ENCODE measurements around the gene ZFP91. TPM values are rescaled to one million over a fixed set of nuclear protein-coding genes. Genes with fewer than 3 reads are reported as not detected.

ZFP91 gene
- total RNA-seq, 2 experiments from 2014 or later, result 37.2 to 38.0 TPM

GRCh38 chr11:58652726-58653280 lies 73.9 kb downstream of the ZFP91 start:
- TF ChIP-seq, protein P1, sequence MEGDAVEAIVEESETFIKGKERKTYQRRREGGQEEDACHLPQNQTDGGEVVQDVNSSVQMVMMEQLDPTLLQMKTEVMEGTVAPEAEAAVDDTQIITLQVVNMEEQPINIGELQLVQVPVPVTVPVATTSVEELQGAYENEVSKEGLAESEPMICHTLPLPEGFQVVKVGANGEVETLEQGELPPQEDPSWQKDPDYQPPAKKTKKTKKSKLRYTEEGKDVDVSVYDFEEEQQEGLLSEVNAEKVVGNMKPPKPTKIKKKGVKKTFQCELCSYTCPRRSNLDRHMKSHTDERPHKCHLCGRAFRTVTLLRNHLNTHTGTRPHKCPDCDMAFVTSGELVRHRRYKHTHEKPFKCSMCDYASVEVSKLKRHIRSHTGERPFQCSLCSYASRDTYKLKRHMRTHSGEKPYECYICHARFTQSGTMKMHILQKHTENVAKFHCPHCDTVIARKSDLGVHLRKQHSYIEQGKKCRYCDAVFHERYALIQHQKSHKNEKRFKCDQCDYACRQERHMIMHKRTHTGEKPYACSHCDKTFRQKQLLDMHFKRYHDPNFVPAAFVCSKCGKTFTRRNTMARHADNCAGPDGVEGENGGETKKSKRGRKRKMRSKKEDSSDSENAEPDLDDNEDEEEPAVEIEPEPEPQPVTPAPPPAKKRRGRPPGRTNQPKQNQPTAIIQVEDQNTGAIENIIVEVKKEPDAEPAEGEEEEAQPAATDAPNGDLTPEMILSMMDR (IDR thresholded peaks at IDR 0.05), result no peak
- H3K27me3 Mint-ChIP-seq, result no peaks in the 10 kb centered on the region
- no peak overlapping the region for H3K4me3 Mint-ChIP-seq
- peaks cover 19% of the 10 kb centered on the region for H3K4me1 Mint-ChIP-seq (ENCODE audit: low read depth)
- H3K9me3 Mint-ChIP-seq, result no peaks in the 10 kb centered on the region
- ATAC-seq, result no peak
- DNase-seq, result no peak
- ChIA-PET POLR2A (no interaction called here), CTCF (interaction anchor here (0.8 to 4.6 kb wide), 14 partner anchors 11 to 512 kb away, joined by 3 to 45 read pairs (median 4); no protein-coding TSS in a partner anchor)
- intact Hi-C loops (cut with micrococcal nuclease), result loop anchor here (10.0 kb wide), 2 partner anchors 62 to 412 kb away; no protein-coding TSS in a partner anchor
- H3K27ac Mint-ChIP-seq, result no peak overlapping the region
- H3K36me3 Mint-ChIP-seq (ENCODE audit: low read depth), result no peaks in the 10 kb centered on the region

DNA sequence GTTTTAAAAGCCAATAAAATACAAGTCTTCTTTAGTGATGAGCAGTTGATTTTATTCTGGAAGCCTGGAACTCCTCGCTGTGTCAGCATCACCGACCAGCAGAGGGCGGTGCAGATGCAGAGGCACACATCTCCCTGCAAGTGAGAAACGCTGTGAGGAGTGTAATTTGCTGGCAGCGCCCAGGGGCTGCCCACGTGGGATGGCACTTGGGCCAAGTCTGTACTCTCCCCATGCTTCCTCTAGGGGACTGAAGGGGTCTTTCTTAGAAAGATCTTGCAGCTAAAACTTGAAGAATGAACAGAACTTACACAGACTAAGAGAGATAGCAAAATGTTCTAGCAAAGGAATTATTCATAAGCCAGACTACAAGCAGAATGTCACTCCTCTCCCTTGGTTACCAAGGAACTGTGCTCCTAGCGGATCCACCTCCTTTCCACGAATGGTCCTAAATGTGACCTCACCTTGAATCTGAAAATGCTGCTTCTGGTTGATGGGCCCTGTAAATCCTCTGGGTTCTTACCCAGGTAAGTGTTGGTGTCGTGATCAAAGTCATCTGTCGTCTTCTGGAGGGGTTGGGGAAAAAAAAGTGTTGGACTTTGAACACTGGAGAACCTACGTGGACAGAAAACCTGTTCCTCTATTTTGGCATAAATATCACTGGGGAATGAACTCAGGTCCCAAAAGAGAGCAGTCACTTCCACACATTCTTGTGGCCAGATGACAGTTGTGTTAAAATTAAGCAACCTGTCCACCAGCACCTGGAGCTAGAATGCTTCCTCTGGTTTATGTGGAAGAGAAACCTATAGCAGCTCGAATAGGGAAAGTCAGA lies 75.4 kb downstream of the ZFP91 start:
- ATAC-seq (peak; percentile 96), DNase-seq (peak; percentile 90)
- POLR2A ChIA-PET, result interaction anchor here (1.3 kb wide), 1 partner anchor 14 kb away, joined by 5 read pairs; no protein-coding TSS in a partner anchor
- Mint-ChIP-seq H3K27ac (peak overlapping the region; percentile 17), H3K36me3 (ENCODE audit: low read depth) (no peaks in the 10 kb centered on the region), H3K9me3 (no peaks in the 10 kb centered on the region), H3K27me3 (no peaks in the 10 kb centered on the region), H3K4me1 (ENCODE audit: low read depth) (peaks cover 19% of the 10 kb centered on the region), H3K4me3 (peak overlapping the region; percentile 5)
- intact Hi-C loops (cut with micrococcal nuclease), result loop anchor here (1.0 to 10.0 kb wide), 3 partner anchors 61 to 411 kb away; no protein-coding TSS in a partner anchor
- CTCF ChIA-PET, result interaction anchor here (0.6 to 4.6 kb wide), 22 partner anchors 13 to 504 kb away, joined by 3 to 45 read pairs (median 4); partner anchors contain the start of gene LPXN
- TF ChIP-seq, protein P1 (IDR thresholded peaks at IDR 0.05), result peak; percentile 92

DNA sequence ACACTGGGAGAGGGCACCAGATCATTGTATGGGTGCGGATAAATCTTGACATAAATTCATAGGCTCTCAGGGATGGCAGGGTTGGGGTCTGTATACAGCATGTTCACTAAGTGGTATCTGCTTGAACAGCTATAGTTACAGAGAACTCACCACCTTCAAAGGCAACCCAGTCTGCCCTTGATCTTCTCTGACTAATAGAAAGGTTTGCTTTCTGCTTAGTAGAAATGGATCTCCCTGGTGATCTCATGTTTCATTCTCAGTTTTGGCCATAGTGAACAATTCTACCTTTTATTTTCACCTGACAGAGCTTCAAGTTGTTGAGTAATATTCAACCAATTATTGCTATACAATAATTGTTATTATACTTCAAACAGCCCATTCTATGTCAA lies 76.0 kb downstream of the ZFP91 start:
- no peaks in the 10 kb centered on the region for H3K36me3 Mint-ChIP-seq (ENCODE audit: low read depth)
- peaks cover 19% of the 10 kb centered on the region for H3K4me1 Mint-ChIP-seq (ENCODE audit: low read depth)
- ChIA-PET CTCF (interaction anchor here (0.5 to 4.6 kb wide), 21 partner anchors 13 to 503 kb away, joined by 3 to 45 read pairs (median 4); partner anchors contain the start of gene LPXN), POLR2A (interaction anchor here (1.3 kb wide), 2 partner anchors 14 to 17 kb away, joined by 4 to 5 read pairs; no protein-coding TSS in a partner anchor)
- no peaks in the 10 kb centered on the region for H3K27me3 Mint-ChIP-seq
- DNase-seq (peak; percentile 14), ATAC-seq (peak; percentile 79)
- no peak overlapping the region for H3K4me3 Mint-ChIP-seq
- no peaks in the 10 kb centered on the region for H3K9me3 Mint-ChIP-seq
- TF ChIP-seq, protein P1 (IDR thresholded peaks at IDR 0.05), result no peak
- no peak overlapping the region for H3K27ac Mint-ChIP-seq
- intact Hi-C loops (cut with micrococcal nuclease), result loop anchor here (1.0 to 10.0 kb wide), 3 partner anchors 60 to 410 kb away; no protein-coding TSS in a partner anchor

DNA sequence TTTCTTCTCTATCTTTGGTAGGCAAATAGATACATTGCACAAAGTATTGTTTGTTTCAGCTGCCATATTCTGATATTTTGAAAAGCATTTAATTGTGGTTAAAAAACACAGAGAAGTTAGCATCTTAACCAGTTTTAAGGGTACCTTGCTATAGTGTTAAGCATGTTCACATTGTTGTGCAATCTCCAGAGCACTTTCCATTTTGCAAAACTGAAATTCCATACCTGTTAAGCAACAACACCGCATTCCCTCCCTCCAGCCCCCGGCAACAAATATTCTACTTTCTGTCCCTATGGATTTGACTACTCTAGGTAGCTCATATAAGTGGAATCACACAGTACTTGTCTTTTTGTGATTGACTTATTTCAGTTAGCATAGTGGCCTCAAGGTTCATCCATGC lies 77.5 kb downstream of the ZFP91 start:
- Mint-ChIP-seq H3K36me3 (ENCODE audit: low read depth) (no peaks in the 10 kb centered on the region), H3K27ac (no peak overlapping the region), H3K4me3 (no peak overlapping the region), H3K9me3 (no peaks in the 10 kb centered on the region), H3K4me1 (ENCODE audit: low read depth) (peaks cover 19% of the 10 kb centered on the region), H3K27me3 (no peaks in the 10 kb centered on the region)
- intact Hi-C loops (cut with micrococcal nuclease), result loop anchor here (10.0 kb wide), 2 partner anchors 58 to 408 kb away; no protein-coding TSS in a partner anchor
- ChIA-PET CTCF (interaction anchor here (4.6 kb wide), 1 partner anchor 16 kb away, joined by 35 read pairs; no protein-coding TSS in a partner anchor), POLR2A (interaction anchor here (1.3 kb wide), 1 partner anchor 19 kb away, joined by 4 read pairs; no protein-coding TSS in a partner anchor)
- ATAC-seq, result no peak
- TF ChIP-seq, protein P1 (IDR thresholded peaks at IDR 0.05), result no peak
- DNase-seq, result no peak

Data from activated CD8-positive, alpha-beta T cell treated with anti-CD3 and anti-CD28 coated beads for 36 hours (primary cell).